ENCODE data around the gene SMS. TPM values are rescaled to one million over a fixed set of nuclear protein-coding genes. Genes with fewer than 3 reads are reported as not detected.

SMS gene
- total RNA-seq, 1 donor from 2014 or later, result 65.3 TPM

- peak; percentile 28 for DNase-seq (ENCODE audit: low read depth)
Observed at GRCh38 chrX:21975812-21976211, 35.3 kb downstream of the SMS start.

GRCh38 chrX:21978346-21978745 lies 37.8 kb downstream of the SMS start:
- no peak for DNase-seq (ENCODE audit: low read depth)

GRCh38 chrX:21982311-21982710 lies 41.8 kb downstream of the SMS start:
- DNase-seq (ENCODE audit: low read depth), result no peak

- peak; percentile 74 for DNase-seq (ENCODE audit: low read depth)
Observed at GRCh38 chrX:21985332-21985777, 44.8 kb downstream of the SMS start.

- no peak for DNase-seq (ENCODE audit: low read depth)
Observed at GRCh38 chrX:21986596-21986995, 46.1 kb downstream of the SMS start.

- no peak for DNase-seq (ENCODE audit: low read depth)
Observed at GRCh38 chrX:21989384-21989783, 48.9 kb downstream of the SMS start.

- DNase-seq (ENCODE audit: low read depth), result peak; percentile 59
Observed at GRCh38 chrX:21990832-21991231, 50.3 kb downstream of the SMS start.

- no peak for DNase-seq (ENCODE audit: low read depth)
Observed at GRCh38 chrX:21991504-21991903, 51.0 kb downstream of the SMS start.

GRCh38 chrX:21993265-21993664 lies 52.8 kb downstream of the SMS start:
- DNase-seq (ENCODE audit: low read depth), result no peak

- no peak for DNase-seq (ENCODE audit: low read depth)
Observed at GRCh38 chrX:21996872-21997455, 56.5 kb downstream of the SMS start.

- DNase-seq (ENCODE audit: low read depth), result no peak
Observed at GRCh38 chrX:21998037-21998436, 57.5 kb downstream of the SMS start.

- DNase-seq (ENCODE audit: low read depth), result no peak
Observed at GRCh38 chrX:22004866-22005265, 64.4 kb downstream of the SMS start.

- DNase-seq (ENCODE audit: low read depth), result no peak
Observed at GRCh38 chrX:22012051-22012450, 71.5 kb downstream of the SMS start.

- DNase-seq (ENCODE audit: low read depth), result no peak
Observed at GRCh38 chrX:22012931-22013330, 72.4 kb downstream of the SMS start.

GRCh38 chrX:22015139-22015750 lies 74.7 kb downstream of the SMS start:
- DNase-seq (ENCODE audit: low read depth), result peak; percentile 73

GRCh38 chrX:22021751-22022324 lies 81.3 kb downstream of the SMS start:
- peak; percentile 68 for DNase-seq (ENCODE audit: low read depth)

GRCh38 chrX:22024577-22024976 lies 84.1 kb downstream of the SMS start:
- DNase-seq (ENCODE audit: low read depth), result no peak

- DNase-seq (ENCODE audit: low read depth), result no peak
Observed at GRCh38 chrX:22025751-22026150, 85.2 kb downstream of the SMS start.

- DNase-seq (ENCODE audit: low read depth), result no peak
Observed at GRCh38 chrX:22026731-22027130, 86.2 kb downstream of the SMS start.

- DNase-seq (ENCODE audit: low read depth), result no peak
Observed at GRCh38 chrX:22032084-22032483, 91.6 kb downstream of the SMS start, which contains the start of gene PHEX. Gene PHEX, plus strand, starts transcription at chrX:22032325. Its CDS starts 681 bp downstream, at chrX:22033006.

GRCh38 chrX:22032506-22032905 lies 92.0 kb downstream of the SMS start:
- no peak for DNase-seq (ENCODE audit: low read depth)

GRCh38 chrX:22033818-22034217 lies 93.3 kb downstream of the SMS start:
- no peak for DNase-seq (ENCODE audit: low read depth)

- DNase-seq (ENCODE audit: low read depth), result no peak
Observed at GRCh38 chrX:22035236-22035635, 94.7 kb downstream of the SMS start.
